Kidney epithelial cell (primary cell): ENCODE results near the gene ALKBH1. TPM values are rescaled to one million over a fixed set of nuclear protein-coding genes. Genes with fewer than 3 reads are reported as not detected.
"Not testable (repeated sequence)": the region's sequence is repeated elsewhere in the genome, so short reads cannot be mapped to it uniquely, and the experiment has no call there.

Experiments used
- DNase-seq: peaks from one replicate; pipeline ENCODE4 v3.0.0-alpha.2; 2010; ENCODE audit warnings: low read depth
- H3K27me3 ChIP-seq: 2 replicates; pipeline ENCODE4 v1.6.0; 2011; ENCODE audit warnings: low read length; ENCODE audit not compliant: control insufficient read depth, insufficient read depth
- H3K36me3 ChIP-seq: 2 replicates; pipeline ENCODE4 v1.5.1; 2011; ENCODE audit warnings: low read length; ENCODE audit not compliant: control insufficient read depth, insufficient read depth
- H3K4me3 ChIP-seq: 2 replicates; pipeline ENCODE4 v1.5.1; 2011; ENCODE audit warnings: low read depth, mild to moderate bottlenecking, control low read depth, low read length
- CTCF ChIP-seq: IDR thresholded peaks from 2 replicates; pipeline ENCODE4 v1.5.1; 2011; ENCODE audit warnings: mild to moderate bottlenecking, moderate library complexity, low read length, control low read depth, inconsistent platforms; ENCODE audit not compliant: insufficient read depth, poor library complexity, severe bottlenecking
- total RNA-seq: library from RNA; depleted of rRNA; stranded (reverse); fragments of >200 nt; gene quantifications from 2 replicates; pipeline ENCODE4 v1.2.3, GENCODE V29; 2015

Gene ALKBH1
- total RNA-seq, result 12.0 and 12.9 TPM in 2 replicates

GRCh38 chr14:77707724-77708408 is at the start of gene ALKBH1, which contains the start of gene SLIRP:
ALKBH1 (minus strand) TSS chr14:77708023; CDS start chr14:77708004, 19 bp downstream.
SLIRP (plus strand) TSS chr14:77708103; CDS start chr14:77708112, 9 bp downstream.
- Histone ChIP-seq H3K36me3 (peaks cover 1% of the 10 kb centered on the region), H3K27me3 (no peaks in the 10 kb centered on the region), H3K4me3 (peak within 1 kb of the TSS; percentile 87)
- TF ChIP-seq CTCF, result no peak
- DNase-seq, result peak; percentile 32

GRCh38 chr14:77752799-77753516 is 45.1 kb upstream of the ALKBH1 start:
- DNase-seq, result no peak
- no peak for TF ChIP-seq CTCF
- Histone ChIP-seq H3K36me3 (no peaks in the 10 kb centered on the region), H3K27me3 (no peaks in the 10 kb centered on the region), H3K4me3 (no peak overlapping the region)

- Histone ChIP-seq H3K36me3 (no peaks in the 10 kb centered on the region), H3K4me3 (no peak overlapping the region), H3K27me3 (no peaks in the 10 kb centered on the region)
- no peak for TF ChIP-seq CTCF
- no peak for DNase-seq
Measured at GRCh38 chr14:77752266-77752665, 44.4 kb upstream of the ALKBH1 start.

- H3K27me3 ChIP-seq, DNase-seq, H3K36me3 ChIP-seq, H3K4me3 ChIP-seq: not testable (repeated sequence)
Measured at GRCh38 chr14:77747425-77747824, 39.6 kb upstream of the ALKBH1 start.

GRCh38 chr14:77746064-77746702 is 38.4 kb upstream of the ALKBH1 start:
- no peaks in the 10 kb centered on the region for H3K27me3 ChIP-seq
- no peak for TF ChIP-seq CTCF
- H3K36me3 ChIP-seq, result no peaks in the 10 kb centered on the region
- no peak for DNase-seq
- no peak overlapping the region for H3K4me3 ChIP-seq

- TF ChIP-seq CTCF, result no peak
- no peaks in the 10 kb centered on the region for H3K27me3 ChIP-seq
Measured at GRCh38 chr14:77741438-77741837, 33.6 kb upstream of the ALKBH1 start.

More at GRCh38 chr14:77741438-77741837, 33.6 kb upstream of the ALKBH1 start:
- no peaks in the 10 kb centered on the region for H3K36me3 ChIP-seq
- no peak overlapping the region for H3K4me3 ChIP-seq
- DNase-seq, result no peak
